ENCODE results near the gene INPP4B. TPM values are rescaled to one million over a fixed set of nuclear protein-coding genes. Genes with fewer than 3 reads are reported as not detected.

Gene INPP4B
- total and polyA plus RNA-seq, 2 of the 4 experiments (the other 2 are of a cell fraction), result 1.8 to 14.0 TPM

DNA sequence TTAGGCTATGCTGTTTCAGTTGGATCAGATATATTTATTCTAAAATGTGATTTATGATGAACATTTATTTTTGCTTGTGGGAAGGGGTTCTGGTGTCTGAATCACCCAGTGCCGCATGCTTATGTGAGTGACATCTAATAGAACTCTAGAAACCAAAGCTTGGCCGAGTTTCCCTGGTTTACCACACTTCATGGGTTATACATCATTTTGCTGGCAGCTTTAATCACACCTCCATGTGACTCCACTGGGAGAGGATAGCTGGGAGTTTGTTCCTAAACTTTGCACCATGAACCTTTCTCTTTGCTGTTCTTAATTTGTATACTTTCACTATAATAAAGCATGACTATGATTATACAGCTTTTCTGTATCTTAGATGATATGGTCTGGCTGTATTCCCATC, 382.9 kb downstream of the INPP4B start:
- H4K91ac ChIP-seq (ENCODE audit: insufficient read depth, low read depth, low read length), result no peak overlapping the region
- CTCF ChIA-PET, result interaction anchor here (0.6 kb wide), 1 partner anchor 243 kb away, joined by 3 read pairs; no protein-coding TSS in a partner anchor
- H3K4me3 ChIP-seq (ENCODE audit: insufficient read depth, low read depth, low read length), result no peak overlapping the region
- no peak overlapping the region for H4K5ac ChIP-seq (ENCODE audit: low read depth, low read length)
- H2BK15ac ChIP-seq (ENCODE audit: low read depth, low read length), result no peak overlapping the region
- H3K4ac ChIP-seq (ENCODE audit: low read depth, low read length), result no peak overlapping the region
- no peak overlapping the region for H2BK20ac ChIP-seq (ENCODE audit: low read depth, low read length)
- intact Hi-C loops (cut with micrococcal nuclease), result no loop called here
- no peak overlapping the region for H4K8ac ChIP-seq (ENCODE audit: low read depth in 2 of 2, low read length in 2 of 2)
- no peaks in the 10 kb centered on the region for H3K79me1 ChIP-seq (ENCODE audit: low read depth in 1 of 2, low read length in 2 of 2)
- no peak overlapping the region for H2AK9ac ChIP-seq (replicated peaks; ENCODE audit: low read depth, low read length, poor library complexity)
- ATAC-seq (ENCODE audit: low read depth) (no peak), DNase-seq (no peak)
- H3K18ac ChIP-seq (ENCODE audit: low read depth, low read length), result no peak overlapping the region
- no peaks in the 10 kb centered on the region for H4K20me1 ChIP-seq (ENCODE audit: insufficient read depth, low read length)
- no peak overlapping the region for H2BK120ac ChIP-seq (ENCODE audit: low read depth, low read length)
- no peak overlapping the region for H2AK5ac ChIP-seq (ENCODE audit: low read depth, low read length)
- no peak overlapping the region for H2BK5ac ChIP-seq (ENCODE audit: low read depth, low read length, poor library complexity, severe bottlenecking)
- in situ Hi-C loops (cut with MboI; ENCODE audit: low sequenced_read_pairs), result no loop called here
- H3K4me1 ChIP-seq (ENCODE audit: control insufficient read depth, insufficient read depth, low read length), result no peaks in the 10 kb centered on the region; the same call in 1 of the 2 replicates
- H3K27me3 ChIP-seq (ENCODE audit: control insufficient read depth, insufficient read depth, low read length), result no peaks in the 10 kb centered on the region
- POLR2A ChIA-PET (ENCODE audit: unreplicated experiment), result no interaction called here
- no peak overlapping the region for H3K14ac ChIP-seq (replicated peaks; ENCODE audit: low read depth, low read length)
- H3K4me2 ChIP-seq (ENCODE audit: low read depth, low read length), result no peak overlapping the region
- dilution Hi-C loops (cut with HindIII; ENCODE audit: low sequenced_read_pairs, unreplicated experiment), result no loop called here
- H3K56ac ChIP-seq (ENCODE audit: extremely low read depth, insufficient read depth, low read length), result no peak overlapping the region
- WGBS, 2 experiments (ENCODE audit: extremely low coverage in 2 of 2, insufficient read length in 1 of 2), result no CpG with 5 or more reads among the region's 2 CpGs
- no peak overlapping the region; the same call in 1 of the 2 replicates for H3K23ac ChIP-seq (ENCODE audit: low read depth, low read length)
- H3K36me3 ChIP-seq (ENCODE audit: control insufficient read depth, insufficient read depth, low read length), result no peaks in the 10 kb centered on the region
- H2AFZ ChIP-seq (replicated peaks; ENCODE audit: low read length, poor library complexity), result no peak overlapping the region
- no peaks in the 10 kb centered on the region for H3K9me1 ChIP-seq (ENCODE audit: insufficient read depth, low read length)
- no peaks in the 10 kb centered on the region for H3K9me3 ChIP-seq (ENCODE audit: control insufficient read depth, insufficient read depth, low read length)
- no peak overlapping the region for H3K9ac ChIP-seq (ENCODE audit: low read depth, low read length)
- TF ChIP-seq MXI1 (IDR thresholded peaks at IDR 0.05; ENCODE audit: borderline replicate concordance, low read depth, low read length) (no peak), RCOR1 (IDR thresholded peaks at IDR 0.05; ENCODE audit: insufficient replicate concordance, low read length) (no peak), MAFK (IDR thresholded peaks at IDR 0.05; ENCODE audit: low read depth, low read length) (no peak), POLR2A (IDR thresholded peaks at IDR 0.05; ENCODE audit: low read depth, low read length) (no peak), BHLHE40 (IDR thresholded peaks at IDR 0.05; ENCODE audit: low read depth, low read length) (no peak), SMC3 (IDR thresholded peaks at IDR 0.05; ENCODE audit: low read depth, low read length) (no peak), MAZ (IDR thresholded peaks at IDR 0.05; ENCODE audit: borderline replicate concordance, low read depth, low read length) (no peak), NFE2L2 (IDR thresholded peaks at IDR 0.05; ENCODE audit: low read depth, low read length) (no peak), CHD1 (IDR thresholded peaks at IDR 0.05; ENCODE audit: low read depth, low read length) (no peak), FOS (IDR thresholded peaks at IDR 0.05; ENCODE audit: low read depth, low read length) (no peak), ELK1 (IDR thresholded peaks at IDR 0.05; ENCODE audit: borderline replicate concordance, low read depth, low read length) (no peak), RAD21 (IDR thresholded peaks at IDR 0.05; ENCODE audit: low read length) (no peak), RFX5 (IDR thresholded peaks at IDR 0.05; ENCODE audit: low read depth, low read length) (no peak), CEBPB (IDR thresholded peaks at IDR 0.05; ENCODE audit: low read depth, low read length) (no peak)
- TF ChIP-seq, protein P1, sequence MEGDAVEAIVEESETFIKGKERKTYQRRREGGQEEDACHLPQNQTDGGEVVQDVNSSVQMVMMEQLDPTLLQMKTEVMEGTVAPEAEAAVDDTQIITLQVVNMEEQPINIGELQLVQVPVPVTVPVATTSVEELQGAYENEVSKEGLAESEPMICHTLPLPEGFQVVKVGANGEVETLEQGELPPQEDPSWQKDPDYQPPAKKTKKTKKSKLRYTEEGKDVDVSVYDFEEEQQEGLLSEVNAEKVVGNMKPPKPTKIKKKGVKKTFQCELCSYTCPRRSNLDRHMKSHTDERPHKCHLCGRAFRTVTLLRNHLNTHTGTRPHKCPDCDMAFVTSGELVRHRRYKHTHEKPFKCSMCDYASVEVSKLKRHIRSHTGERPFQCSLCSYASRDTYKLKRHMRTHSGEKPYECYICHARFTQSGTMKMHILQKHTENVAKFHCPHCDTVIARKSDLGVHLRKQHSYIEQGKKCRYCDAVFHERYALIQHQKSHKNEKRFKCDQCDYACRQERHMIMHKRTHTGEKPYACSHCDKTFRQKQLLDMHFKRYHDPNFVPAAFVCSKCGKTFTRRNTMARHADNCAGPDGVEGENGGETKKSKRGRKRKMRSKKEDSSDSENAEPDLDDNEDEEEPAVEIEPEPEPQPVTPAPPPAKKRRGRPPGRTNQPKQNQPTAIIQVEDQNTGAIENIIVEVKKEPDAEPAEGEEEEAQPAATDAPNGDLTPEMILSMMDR (conservative IDR thresholded peaks at IDR 0.05; ENCODE audit: low read depth, low read length), result no peak
- TF ChIP-seq, protein P2, sequence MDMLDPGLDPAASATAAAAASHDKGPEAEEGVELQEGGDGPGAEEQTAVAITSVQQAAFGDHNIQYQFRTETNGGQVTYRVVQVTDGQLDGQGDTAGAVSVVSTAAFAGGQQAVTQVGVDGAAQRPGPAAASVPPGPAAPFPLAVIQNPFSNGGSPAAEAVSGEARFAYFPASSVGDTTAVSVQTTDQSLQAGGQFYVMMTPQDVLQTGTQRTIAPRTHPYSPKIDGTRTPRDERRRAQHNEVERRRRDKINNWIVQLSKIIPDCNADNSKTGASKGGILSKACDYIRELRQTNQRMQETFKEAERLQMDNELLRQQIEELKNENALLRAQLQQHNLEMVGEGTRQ (IDR thresholded peaks at IDR 0.05; ENCODE audit: low read depth, low read length), result no peak
- H3K27ac ChIP-seq (ENCODE audit: insufficient read depth, low read length), result no peak overlapping the region
- no TSS peak for BruUV-seq (replicated peaks)
